Osteocyte (in vitro differentiated cells): ENCODE results near the gene CARMIL1. TPM values are rescaled to one million over a fixed set of nuclear protein-coding genes. Genes with fewer than 3 reads are reported as not detected.

ENCODE experiments used
- DNase-seq: peaks from one replicate; pipeline ENCODE4 v3.0.0; 2021; ENCODE audit warnings: mixed read lengths; ENCODE audit not compliant: unreplicated experiment; ENCODE audit errors: extremely low spot score
- H3K27ac Mint-ChIP-seq: one replicate; pipeline ENCODE4 v1.8.0; 2021; ENCODE audit warnings: mild to moderate bottlenecking, mixed read lengths; ENCODE audit not compliant: unreplicated experiment
- H3K27me3 Mint-ChIP-seq: one replicate; pipeline ENCODE4 v1.8.0; 2021; ENCODE audit warnings: mixed read lengths; ENCODE audit not compliant: unreplicated experiment
- H3K36me3 Mint-ChIP-seq: one replicate; pipeline ENCODE4 v1.8.0; 2021; ENCODE audit warnings: mixed read lengths; ENCODE audit not compliant: unreplicated experiment
- H3K4me1 Mint-ChIP-seq: one replicate; pipeline ENCODE4 v1.8.0; 2021; ENCODE audit warnings: mixed read lengths; ENCODE audit not compliant: unreplicated experiment
- H3K4me3 Mint-ChIP-seq: one replicate; pipeline ENCODE4 v1.8.0; 2021; ENCODE audit warnings: mild to moderate bottlenecking, moderate library complexity, mixed read lengths; ENCODE audit not compliant: unreplicated experiment
- H3K9me3 Mint-ChIP-seq: one replicate; pipeline ENCODE4 v1.8.0; 2021; ENCODE audit warnings: mixed read lengths; ENCODE audit not compliant: unreplicated experiment
- CTCF ChIP-seq: fragments of 200-600 bp; sonication (generic); IDR thresholded peaks from 2 replicates; pipeline ENCODE4 v1.5.0; 2021; ENCODE audit warnings: antibody characterized with exemption, mild to moderate bottlenecking, moderate library complexity
- total RNA-seq: library from RNA; stranded (reverse); gene quantifications from 2 replicates; pipeline ENCODE4 v1.2.1, GENCODE V29; 2021

CARMIL1 gene
- total RNA-seq, 1 donor from 2014 or later, result 14.9 TPM

DNA sequence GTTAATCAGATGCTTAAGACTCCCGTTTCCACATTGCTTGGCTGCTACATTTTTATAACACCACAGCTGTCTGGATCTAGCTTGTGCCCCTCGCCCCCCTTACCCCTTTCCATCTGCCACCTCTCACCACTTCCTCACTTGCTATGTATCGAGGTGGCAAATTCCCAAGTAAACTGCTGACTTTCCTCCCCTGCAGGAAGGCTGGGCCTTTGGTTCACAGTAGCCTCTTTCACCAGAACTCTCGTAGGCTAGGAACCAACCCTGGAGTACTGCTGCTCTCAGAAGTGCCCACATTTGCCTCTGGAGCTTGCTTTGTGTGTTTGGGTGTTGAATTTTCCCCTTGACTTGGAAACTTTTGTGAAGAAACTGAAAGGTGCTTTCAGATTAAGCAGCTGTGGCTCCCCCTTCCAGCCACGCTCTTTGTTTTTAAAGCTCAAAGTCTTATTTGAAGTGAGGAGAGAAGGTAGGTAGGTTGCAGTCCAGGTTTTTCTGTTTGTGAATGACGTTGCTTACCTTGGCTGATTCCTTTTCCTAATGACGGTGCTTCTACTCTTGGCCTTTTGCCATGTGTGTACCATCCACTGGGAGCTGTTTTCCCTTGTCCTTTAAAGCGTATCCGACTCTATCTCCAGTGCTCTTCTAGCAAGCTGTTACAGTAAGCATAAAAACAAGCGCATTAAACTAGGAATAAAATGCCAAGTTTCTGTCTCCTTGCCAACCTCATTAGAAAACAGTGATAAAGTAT, 90.4 kb downstream of the CARMIL1 start:
- Mint-ChIP-seq H3K27ac (no peak overlapping the region), H3K27me3 (no peaks in the 10 kb centered on the region), H3K4me3 (no peak overlapping the region), H3K36me3 (peaks cover 5% of the 10 kb centered on the region), H3K9me3 (peaks cover 16% of the 10 kb centered on the region), H3K4me1 (peaks cover 29% of the 10 kb centered on the region)
- TF ChIP-seq CTCF, result no peak
- no peak for DNase-seq

- TF ChIP-seq CTCF, result no peak
- no peak overlapping the region for H3K4me3 Mint-ChIP-seq
- H3K36me3 Mint-ChIP-seq, result peaks cover 8% of the 10 kb centered on the region
- H3K27me3 Mint-ChIP-seq, result no peaks in the 10 kb centered on the region
- H3K9me3 Mint-ChIP-seq, result peaks cover 24% of the 10 kb centered on the region
- no peak overlapping the region for H3K27ac Mint-ChIP-seq
- H3K4me1 Mint-ChIP-seq, result peaks cover 29% of the 10 kb centered on the region
- DNase-seq, result no peak
Observed at GRCh38 chr6:25370178-25371036, 91.2 kb downstream of the CARMIL1 start.

GRCh38 chr6:25371037-25371347, 91.8 kb downstream of the CARMIL1 start:
- no peaks in the 10 kb centered on the region for H3K27me3 Mint-ChIP-seq
- DNase-seq, result no peak
- peaks cover 11% of the 10 kb centered on the region for H3K36me3 Mint-ChIP-seq
- peaks cover 28% of the 10 kb centered on the region for H3K9me3 Mint-ChIP-seq
- H3K4me1 Mint-ChIP-seq, result peaks cover 29% of the 10 kb centered on the region
- no peak overlapping the region for H3K27ac Mint-ChIP-seq
- TF ChIP-seq CTCF, result no peak
- H3K4me3 Mint-ChIP-seq, result no peak overlapping the region

GRCh38 chr6:25375125-25375524, 96.0 kb downstream of the CARMIL1 start:
- H3K4me1 Mint-ChIP-seq, result peaks cover 5% of the 10 kb centered on the region
- no peak for TF ChIP-seq CTCF
- H3K9me3 Mint-ChIP-seq, result peaks cover 28% of the 10 kb centered on the region
- H3K27me3 Mint-ChIP-seq, result no peaks in the 10 kb centered on the region
- no peak for DNase-seq
- no peak overlapping the region for H3K4me3 Mint-ChIP-seq
- H3K36me3 Mint-ChIP-seq, result peaks cover 11% of the 10 kb centered on the region
- H3K27ac Mint-ChIP-seq, result no peak overlapping the region

- Mint-ChIP-seq H3K4me1 (peaks cover 10% of the 10 kb centered on the region), H3K27ac (no peak overlapping the region), H3K36me3 (peaks cover 7% of the 10 kb centered on the region), H3K4me3 (no peak overlapping the region), H3K9me3 (peaks cover 18% of the 10 kb centered on the region), H3K27me3 (no peaks in the 10 kb centered on the region)
- no peak for TF ChIP-seq CTCF
- DNase-seq, result no peak
Observed at GRCh38 chr6:25377664-25378063, 98.5 kb downstream of the CARMIL1 start.
